ENCODE data around the gene RBSN. TPM values are rescaled to one million over a fixed set of nuclear protein-coding genes. Genes with fewer than 3 reads are reported as not detected.
"Not testable (repeated sequence)": the region's sequence is repeated elsewhere in the genome, so short reads cannot be mapped to it uniquely, and the experiment has no call there.

Gene RBSN
- 10 to 100 TPM; 23.3 to 25.2 TPM for total RNA-seq
- 27.6 TPM for polyA plus RNA-seq (2013, experiment 1 of 2)
- polyA plus RNA-seq (2013, experiment 2 of 2): 28.5 TPM
- long read RNA-seq, experiment 1, partial matches to known transcripts: 0 of 5 reads
- long read RNA-seq, experiment 1, other reads (novel, unspliced or antisense): 5 of 5 reads
- long read RNA-seq, experiment 2, full-length matches to known transcripts: 9 of 20 reads
- long read RNA-seq, experiment 2, partial matches to known transcripts: 0 of 20 reads
- long read RNA-seq, experiment 2, other reads (novel, unspliced or antisense): 11 of 20 reads
- long read RNA-seq, experiment 3, full-length matches to known transcripts: 4 of 57 reads
- long read RNA-seq, experiment 3, partial matches to known transcripts: 35 of 57 reads
- long read RNA-seq, experiment 3, other reads (novel, unspliced or antisense): 18 of 57 reads
- long read RNA-seq, experiment 4, partial matches to known transcripts: 1 of 4 reads
- long read RNA-seq, experiment 4, other reads (novel, unspliced or antisense): 2 of 4 reads

GRCh38 chr3:15098503-15099363 lies at the start of gene RBSN:
RBSN (minus strand) TSS chr3:15099148; CDS start chr3:15096120, 3,028 bp downstream.
- no peaks in the 10 kb centered on the region for H3K27me3 ChIP-seq (ENCODE audit: control insufficient read depth, insufficient read depth, low read length, poor library complexity, severe bottlenecking)
- H3K36me3 ChIP-seq (ENCODE audit: control insufficient read depth, insufficient read depth, low read length): peaks cover 29% of the 10 kb centered on the region
- H3K9ac ChIP-seq (ENCODE audit: extremely low read depth, low read length, poor library complexity, severe bottlenecking): peak within 1 kb of the TSS; percentile 77
- peak; percentile 98 for DNase-seq
- H3K4me1 ChIP-seq (ENCODE audit: control insufficient read depth, insufficient read depth, low read length): no peaks in the 10 kb centered on the region
- H3K9me3 ChIP-seq (ENCODE audit: control insufficient read depth, low read length): no peaks in the 10 kb centered on the region
- no peak within 1 kb of the TSS for H3K27ac ChIP-seq (ENCODE audit: low read depth, low read length)
- H3K36me3 Mint-ChIP-seq (ENCODE audit: low read depth): peaks cover 20% of the 10 kb centered on the region
- H3K4me1 Mint-ChIP-seq: peaks cover 5% of the 10 kb centered on the region
- no peaks in the 10 kb centered on the region for H3K9me3 Mint-ChIP-seq
- H3K27me3 Mint-ChIP-seq (ENCODE audit: insufficient read depth): peaks cover 5% of the 10 kb centered on the region
- WGBS, 2 experiments (ENCODE audit: insufficient coverage in 1 of 2, insufficient read length in 1 of 2): 0 to 1% methylated on average over 13 to 72 of the region's 72 CpGs
- peak within 1 kb of the TSS; percentile 82 for H3K4me3 Mint-ChIP-seq
- peak within 1 kb of the TSS; percentile 64 for H3K27ac Mint-ChIP-seq
- H3K4me3 ChIP-seq (ENCODE audit: low read length): peak within 1 kb of the TSS; percentile 97
- TF ChIP-seq, protein P1, sequence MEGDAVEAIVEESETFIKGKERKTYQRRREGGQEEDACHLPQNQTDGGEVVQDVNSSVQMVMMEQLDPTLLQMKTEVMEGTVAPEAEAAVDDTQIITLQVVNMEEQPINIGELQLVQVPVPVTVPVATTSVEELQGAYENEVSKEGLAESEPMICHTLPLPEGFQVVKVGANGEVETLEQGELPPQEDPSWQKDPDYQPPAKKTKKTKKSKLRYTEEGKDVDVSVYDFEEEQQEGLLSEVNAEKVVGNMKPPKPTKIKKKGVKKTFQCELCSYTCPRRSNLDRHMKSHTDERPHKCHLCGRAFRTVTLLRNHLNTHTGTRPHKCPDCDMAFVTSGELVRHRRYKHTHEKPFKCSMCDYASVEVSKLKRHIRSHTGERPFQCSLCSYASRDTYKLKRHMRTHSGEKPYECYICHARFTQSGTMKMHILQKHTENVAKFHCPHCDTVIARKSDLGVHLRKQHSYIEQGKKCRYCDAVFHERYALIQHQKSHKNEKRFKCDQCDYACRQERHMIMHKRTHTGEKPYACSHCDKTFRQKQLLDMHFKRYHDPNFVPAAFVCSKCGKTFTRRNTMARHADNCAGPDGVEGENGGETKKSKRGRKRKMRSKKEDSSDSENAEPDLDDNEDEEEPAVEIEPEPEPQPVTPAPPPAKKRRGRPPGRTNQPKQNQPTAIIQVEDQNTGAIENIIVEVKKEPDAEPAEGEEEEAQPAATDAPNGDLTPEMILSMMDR (conservative IDR thresholded peaks at IDR 0.05): no peak

GRCh38 chr3:15148614-15149013 lies 49.7 kb upstream of the RBSN start:
- no peak overlapping the region for H3K4me3 ChIP-seq (ENCODE audit: low read length)
- H3K9me3 Mint-ChIP-seq: no peaks in the 10 kb centered on the region
- no peaks in the 10 kb centered on the region for H3K4me1 ChIP-seq (ENCODE audit: control insufficient read depth, insufficient read depth, low read length)
- WGBS, 2 experiments (ENCODE audit: insufficient coverage in 1 of 2, insufficient read length in 1 of 2): 55 to 56% methylated on average over 2 to 3 of the region's 3 CpGs
- no peaks in the 10 kb centered on the region for H3K36me3 ChIP-seq (ENCODE audit: control insufficient read depth, insufficient read depth, low read length)
- H3K27me3 ChIP-seq (ENCODE audit: control insufficient read depth, insufficient read depth, low read length, poor library complexity, severe bottlenecking): peaks cover 14% of the 10 kb centered on the region
- peaks cover 14% of the 10 kb centered on the region for H3K27me3 Mint-ChIP-seq (ENCODE audit: insufficient read depth)
- DNase-seq: peak; percentile 92
- TF ChIP-seq, protein P1 (conservative IDR thresholded peaks at IDR 0.05): peak; percentile 60
- H3K36me3 Mint-ChIP-seq (ENCODE audit: low read depth): no peaks in the 10 kb centered on the region
- H3K9ac ChIP-seq (ENCODE audit: extremely low read depth, low read length, poor library complexity, severe bottlenecking): no peak overlapping the region
- no peaks in the 10 kb centered on the region for H3K9me3 ChIP-seq (ENCODE audit: control insufficient read depth, low read length)
- H3K27ac ChIP-seq (ENCODE audit: low read depth, low read length): no peak overlapping the region
- H3K4me1 Mint-ChIP-seq: peaks cover 3% of the 10 kb centered on the region
- H3K4me3 Mint-ChIP-seq: no peak overlapping the region
- H3K27ac Mint-ChIP-seq: no peak overlapping the region

- not testable (repeated sequence) for H3K4me1 ChIP-seq (ENCODE audit: control insufficient read depth, insufficient read depth, low read length); H3K27ac Mint-ChIP-seq; H3K9ac ChIP-seq (ENCODE audit: extremely low read depth, low read length, poor library complexity, severe bottlenecking); H3K27me3 ChIP-seq (ENCODE audit: control insufficient read depth, insufficient read depth, low read length, poor library complexity, severe bottlenecking); H3K9me3 Mint-ChIP-seq; H3K27ac ChIP-seq (ENCODE audit: low read depth, low read length); H3K36me3 Mint-ChIP-seq (ENCODE audit: low read depth); H3K4me1 Mint-ChIP-seq; DNase-seq; H3K9me3 ChIP-seq (ENCODE audit: control insufficient read depth, low read length); H3K4me3 Mint-ChIP-seq; H3K36me3 ChIP-seq (ENCODE audit: control insufficient read depth, insufficient read depth, low read length); H3K4me3 ChIP-seq (ENCODE audit: low read length)
- peaks cover 23% of the 10 kb centered on the region for H3K27me3 Mint-ChIP-seq (ENCODE audit: insufficient read depth)
- WGBS, 2 experiments (ENCODE audit: insufficient coverage in 1 of 2, insufficient read length in 1 of 2): 82% methylated on average over 4 of the region's 4 CpGs; no CpG with 5 or more reads in 1 of the 2 experiments
These were observed 37.9 kb upstream of the RBSN start for GRCh38 chr3:15136885-15137284.

DNA sequence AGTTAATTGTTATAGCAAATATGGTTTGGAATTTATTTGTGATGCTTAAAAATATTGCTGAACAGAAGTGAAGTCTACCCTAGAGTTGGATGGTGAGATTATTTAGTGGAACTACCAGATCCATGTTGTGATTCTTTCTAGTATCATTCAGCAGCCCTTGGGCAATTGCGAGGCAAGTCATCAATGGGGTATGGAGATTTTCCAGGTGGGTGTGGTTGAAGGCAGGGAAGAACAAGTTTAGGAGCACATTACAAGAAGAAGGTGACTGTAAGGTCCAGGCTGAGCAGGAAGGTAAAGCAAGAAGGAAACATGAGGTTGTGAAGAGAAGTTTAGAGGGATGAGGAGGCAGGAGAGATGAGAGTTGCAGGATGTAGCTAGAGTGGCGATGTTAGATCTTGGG lies 36.0 kb upstream of the RBSN start:
- H3K9ac ChIP-seq (ENCODE audit: extremely low read depth, low read length, poor library complexity, severe bottlenecking); H3K4me3 ChIP-seq (ENCODE audit: low read length); H3K36me3 Mint-ChIP-seq (ENCODE audit: low read depth); H3K9me3 ChIP-seq (ENCODE audit: control insufficient read depth, low read length); H3K9me3 Mint-ChIP-seq; DNase-seq; H3K4me1 ChIP-seq (ENCODE audit: control insufficient read depth, insufficient read depth, low read length); H3K36me3 ChIP-seq (ENCODE audit: control insufficient read depth, insufficient read depth, low read length); H3K27ac Mint-ChIP-seq; H3K27ac ChIP-seq (ENCODE audit: low read depth, low read length); H3K27me3 ChIP-seq (ENCODE audit: control insufficient read depth, insufficient read depth, low read length, poor library complexity, severe bottlenecking); H3K4me1 Mint-ChIP-seq; H3K4me3 Mint-ChIP-seq: not testable (repeated sequence)
- H3K27me3 Mint-ChIP-seq (ENCODE audit: insufficient read depth): peaks cover 22% of the 10 kb centered on the region
- WGBS, 2 experiments (ENCODE audit: insufficient coverage in 1 of 2, insufficient read length in 1 of 2): 89 to 93% methylated on average over 2 of the region's 2 CpGs

DNA sequence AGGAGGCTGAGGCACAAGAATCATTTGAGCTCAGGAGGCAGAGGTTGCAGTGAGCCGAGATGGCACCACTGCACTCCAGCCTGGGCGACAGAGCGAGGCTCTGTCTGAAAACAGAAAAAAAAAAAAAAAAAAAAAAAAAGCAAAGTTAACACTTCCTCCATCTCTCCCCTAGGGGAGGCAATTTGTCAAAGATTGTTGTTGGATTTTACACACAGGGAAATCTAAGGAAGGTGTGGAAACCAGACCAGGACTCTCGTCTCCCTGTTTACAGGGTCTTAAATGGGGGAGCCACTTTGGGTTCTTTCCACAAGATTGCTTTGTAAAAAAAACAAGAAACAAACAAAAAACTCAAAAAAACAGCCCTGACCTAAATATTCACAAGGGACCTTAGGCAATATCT lies 29.5 kb upstream of the RBSN start:
- not testable (repeated sequence) for H3K27ac Mint-ChIP-seq; H3K4me1 Mint-ChIP-seq; H3K4me3 Mint-ChIP-seq; H3K4me3 ChIP-seq (ENCODE audit: low read length); H3K4me1 ChIP-seq (ENCODE audit: control insufficient read depth, insufficient read depth, low read length); H3K27me3 ChIP-seq (ENCODE audit: control insufficient read depth, insufficient read depth, low read length, poor library complexity, severe bottlenecking); H3K9me3 ChIP-seq (ENCODE audit: control insufficient read depth, low read length); H3K9me3 Mint-ChIP-seq; H3K36me3 Mint-ChIP-seq (ENCODE audit: low read depth); DNase-seq; H3K9ac ChIP-seq (ENCODE audit: extremely low read depth, low read length, poor library complexity, severe bottlenecking); H3K27ac ChIP-seq (ENCODE audit: low read depth, low read length); H3K27me3 Mint-ChIP-seq (ENCODE audit: insufficient read depth); H3K36me3 ChIP-seq (ENCODE audit: control insufficient read depth, insufficient read depth, low read length)
- no CpG with 5 or more reads among the region's 4 CpGs for WGBS, 2 experiments (ENCODE audit: insufficient coverage in 1 of 2, insufficient read length in 1 of 2)
